Measurements from ENCODE around the gene INSC.

Gene INSC

DNA sequence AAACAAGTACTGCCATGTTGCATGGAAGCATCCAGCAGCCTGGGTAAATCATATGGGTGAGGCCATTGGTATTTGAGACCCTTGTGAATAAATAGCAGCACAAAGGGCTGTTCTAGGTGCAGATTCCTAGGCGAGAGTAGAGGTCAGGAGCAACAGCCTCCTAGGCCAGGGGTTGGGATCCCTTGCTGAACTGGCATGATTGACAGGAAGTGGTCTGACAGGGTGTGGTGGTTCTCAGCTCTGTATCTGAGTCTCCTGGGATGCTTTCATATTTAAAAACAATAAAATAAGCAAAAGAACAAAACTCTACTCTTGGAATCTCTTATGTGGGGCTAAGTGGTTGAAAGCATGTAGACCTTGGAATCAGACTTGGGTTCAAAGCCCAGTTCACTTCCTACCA, 35.8 kb downstream of the INSC start:
- no peak for DNase-seq

- DNase-seq: no peak
Measured at GRCh38 chr11:15153231-15153630, 38.5 kb downstream of the INSC start.

- DNase-seq: no peak
Measured at GRCh38 chr11:15157181-15157580, 42.5 kb downstream of the INSC start.

DNA sequence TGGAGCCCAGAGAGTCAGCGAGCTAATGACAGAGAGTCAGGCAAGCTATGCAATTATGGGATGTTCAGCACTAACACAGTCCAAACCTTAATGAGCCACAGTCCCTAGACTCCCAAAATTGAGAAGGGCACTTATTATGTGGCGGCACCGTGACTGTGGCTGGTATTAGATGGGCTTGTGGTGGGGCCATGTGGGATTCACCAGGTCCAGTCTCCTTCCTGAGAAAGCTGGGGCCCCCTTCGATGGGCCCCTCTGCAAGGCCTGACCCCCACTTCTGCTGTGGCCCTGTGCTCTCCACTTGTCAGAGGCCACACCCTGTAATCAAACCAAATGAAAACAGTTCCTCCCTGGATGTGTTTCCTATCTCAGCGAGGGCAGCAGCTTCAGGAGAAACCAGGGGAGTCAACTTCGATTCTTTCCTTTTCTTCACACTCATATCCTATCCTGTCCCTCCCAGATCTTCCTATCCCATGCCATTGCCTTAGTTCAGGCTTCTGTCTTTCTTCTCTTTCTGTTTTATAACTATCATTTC, 42.9 kb downstream of the INSC start:
- DNase-seq: no peak

GRCh38 chr11:15158351-15159015, 43.8 kb downstream of the INSC start:
- no peak for DNase-seq

DNA sequence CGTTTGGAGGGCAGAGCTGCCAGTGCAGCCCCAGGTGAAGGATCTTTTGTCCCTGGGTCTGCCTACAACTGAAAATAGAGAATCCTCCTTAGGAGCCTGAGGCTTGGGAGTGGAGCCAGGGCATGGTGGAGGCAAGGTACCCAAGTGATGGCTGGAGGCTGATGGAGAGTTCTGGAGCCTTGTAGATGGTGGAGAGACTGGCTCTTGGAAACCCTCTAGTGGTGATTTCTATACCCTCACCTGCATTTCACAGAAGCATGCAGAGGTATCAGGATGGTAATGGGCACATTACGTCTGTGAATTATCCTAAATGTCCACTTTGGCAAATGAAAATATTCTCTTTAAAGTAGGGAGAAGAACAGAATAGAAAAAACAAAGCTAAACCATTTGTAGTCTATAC, 44.4 kb downstream of the INSC start:
- DNase-seq: no peak

- DNase-seq: no peak
Measured at GRCh38 chr11:15161790-15162189, 47.1 kb downstream of the INSC start.

GRCh38 chr11:15163136-15163535, 48.4 kb downstream of the INSC start:
- no peak for DNase-seq

GRCh38 chr11:15166204-15166603, 51.5 kb downstream of the INSC start:
- no peak for DNase-seq

DNA sequence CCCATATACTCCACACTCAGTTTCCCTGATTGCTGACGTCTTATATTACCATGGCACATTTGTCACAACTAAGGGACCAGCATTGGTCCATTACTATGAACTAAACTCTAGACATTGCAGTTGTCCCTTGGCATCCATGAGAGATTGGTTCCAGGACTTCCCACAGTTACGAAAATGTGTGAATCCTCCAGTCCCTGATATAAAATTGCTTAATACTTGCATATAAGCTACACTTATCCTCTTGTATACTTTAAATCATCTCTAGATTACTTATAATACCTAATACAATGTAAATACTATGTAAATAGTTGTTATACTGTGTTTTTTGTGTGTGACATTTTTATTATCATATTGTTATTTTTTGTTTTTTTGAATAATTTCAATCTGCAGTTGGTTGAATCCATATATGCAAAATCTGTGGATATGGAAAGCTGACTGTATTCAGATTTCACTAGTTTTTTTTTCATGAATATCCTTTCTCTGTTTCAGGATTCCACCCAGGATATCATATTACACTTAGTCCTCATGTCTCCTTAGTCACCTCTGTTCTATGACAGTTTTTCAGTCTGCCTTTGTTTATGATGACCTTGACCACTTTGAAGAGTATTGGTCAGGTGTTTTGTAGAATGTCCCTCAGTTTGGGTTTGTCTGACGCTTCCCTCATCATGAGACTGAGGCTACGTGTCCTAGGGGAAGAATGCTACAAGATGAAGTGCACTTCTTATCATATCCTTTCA, 55.3 kb downstream of the INSC start:
- no peak for DNase-seq

DNA sequence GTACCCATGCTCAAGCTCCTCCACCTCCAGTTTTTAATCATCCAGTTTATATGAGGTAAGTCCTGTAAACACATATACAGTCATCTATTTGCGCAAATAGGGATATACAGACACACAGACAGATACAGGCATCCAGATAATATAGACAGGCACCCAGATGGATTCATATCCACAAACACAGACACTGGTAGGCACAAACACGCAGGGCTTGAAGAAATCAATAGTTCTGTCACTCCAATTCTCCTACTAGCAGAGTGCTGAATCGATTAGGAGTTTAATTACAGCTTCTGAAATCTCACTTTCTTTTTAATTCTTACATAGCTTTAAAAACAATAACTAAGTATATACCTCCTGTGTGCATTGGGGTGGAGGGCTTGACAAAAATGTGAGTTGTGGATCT, 56.0 kb downstream of the INSC start:
- no peak for DNase-seq

DNA sequence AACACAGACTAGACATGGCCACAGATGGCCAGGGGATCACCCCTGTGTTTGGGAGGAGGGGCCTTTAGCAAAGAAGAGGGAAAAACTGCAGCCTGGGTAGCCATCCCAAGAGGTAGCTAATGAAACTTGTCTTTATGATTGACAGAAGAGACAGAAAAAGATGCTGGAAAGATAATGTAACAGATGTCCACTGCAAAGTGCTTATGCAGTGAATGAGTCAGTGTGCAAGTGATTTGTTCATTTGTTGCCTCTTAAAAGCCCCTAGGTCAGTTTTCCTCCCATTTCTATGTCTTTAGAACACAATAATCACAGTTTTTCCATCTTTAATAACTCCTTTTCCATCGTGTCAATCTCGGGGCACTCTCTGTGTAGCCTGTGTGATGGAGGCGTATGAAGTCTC, 57.2 kb downstream of the INSC start:
- DNase-seq: no peak

- no peak for DNase-seq
Measured at GRCh38 chr11:15175831-15176230, 61.1 kb downstream of the INSC start.

DNA sequence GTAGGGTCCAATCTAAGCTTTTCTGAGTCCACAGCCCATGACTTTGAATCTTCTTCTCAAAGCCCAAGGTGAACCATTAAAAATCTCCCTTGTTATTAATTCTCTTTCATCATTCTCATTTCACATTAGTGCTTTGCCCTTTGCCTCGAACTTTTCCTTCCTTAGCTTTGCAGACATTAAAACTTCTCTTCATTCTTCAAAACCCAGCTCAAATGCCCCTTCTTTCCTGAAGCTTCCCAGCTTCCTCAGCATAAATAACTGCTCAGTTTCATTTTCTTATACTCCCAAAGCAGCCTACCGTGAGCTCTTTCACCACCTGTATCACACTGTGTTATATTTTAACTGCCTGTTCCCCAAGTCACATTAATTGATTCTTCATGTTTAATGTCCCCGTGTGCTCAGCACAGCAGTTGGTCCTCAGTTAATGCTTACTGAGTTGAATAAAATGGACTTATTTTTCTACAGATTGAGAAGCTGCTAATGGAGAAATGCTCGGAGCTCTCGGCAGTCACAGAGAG, 62.0 kb downstream of the INSC start:
- no peak for DNase-seq

DNA sequence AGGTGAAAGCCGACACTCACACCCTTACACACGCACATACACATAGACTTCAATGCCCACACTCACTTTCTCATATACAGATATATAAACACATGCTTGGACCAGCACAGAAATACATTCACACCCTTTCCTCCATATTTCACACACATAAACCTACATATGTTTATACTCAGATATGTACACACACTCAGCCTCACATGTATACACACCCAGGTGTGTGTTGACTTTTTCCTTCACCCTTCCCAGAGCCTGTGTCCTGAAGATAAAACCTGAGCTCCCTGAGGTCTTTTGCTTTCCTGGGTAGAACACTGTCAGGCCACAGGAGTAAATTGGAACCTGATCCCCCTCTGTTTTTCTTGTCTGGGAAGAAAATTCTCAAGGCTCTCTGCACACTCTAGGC, 62.8 kb downstream of the INSC start:
- no peak for DNase-seq

GRCh38 chr11:15178214-15178613, 63.5 kb downstream of the INSC start:
- no peak for DNase-seq

- no peak for DNase-seq
Measured at GRCh38 chr11:15179167-15179566, 64.4 kb downstream of the INSC start.

DNA sequence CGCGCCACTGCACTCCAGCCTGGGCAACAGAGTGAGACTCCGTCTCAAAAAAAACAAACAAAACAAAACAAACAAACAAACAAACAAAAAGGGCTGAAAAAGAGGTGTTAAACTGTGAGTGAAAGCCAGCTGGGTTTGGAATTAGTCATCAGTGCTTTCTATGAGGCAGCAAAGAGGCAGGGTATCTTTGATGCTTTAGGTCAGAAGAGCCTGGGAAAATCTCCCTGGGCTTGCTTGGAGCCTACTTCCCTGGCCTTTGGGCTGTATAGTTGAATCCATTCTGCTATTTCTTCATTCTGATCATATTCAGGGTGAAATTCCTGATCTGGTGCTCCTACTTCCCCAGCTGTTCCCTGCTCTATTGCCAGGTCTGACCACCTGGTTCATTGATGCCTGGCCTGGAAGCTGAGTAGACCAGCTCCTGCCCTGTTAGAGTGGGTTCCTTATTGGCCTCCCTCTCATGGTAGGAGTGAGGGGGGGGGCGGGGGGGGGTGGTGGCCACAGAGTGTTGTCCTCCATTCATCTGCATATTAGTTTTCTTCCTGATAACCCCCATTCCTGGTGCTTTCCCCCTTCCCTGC, 65.6 kb downstream of the INSC start:
- DNase-seq: no peak

DNA sequence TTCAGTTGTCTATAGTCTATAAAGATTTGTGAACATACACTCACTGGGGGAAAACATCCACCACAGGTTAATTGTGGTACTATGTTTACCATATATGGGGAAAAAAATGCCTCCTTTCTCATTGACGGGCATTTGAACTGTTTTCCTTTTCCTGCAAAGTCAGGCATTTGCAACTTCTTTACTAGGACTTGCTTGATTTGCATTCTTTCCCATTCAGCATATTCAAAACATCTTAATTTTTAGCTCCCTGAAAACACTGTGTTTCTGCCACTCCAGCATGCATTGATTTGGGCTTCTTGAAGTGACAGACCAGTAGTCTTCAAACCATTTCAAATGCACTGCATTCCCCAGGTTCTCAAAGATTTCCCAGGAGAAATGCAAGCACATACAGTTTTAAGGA, 67.6 kb downstream of the INSC start:
- no peak for DNase-seq

DNA sequence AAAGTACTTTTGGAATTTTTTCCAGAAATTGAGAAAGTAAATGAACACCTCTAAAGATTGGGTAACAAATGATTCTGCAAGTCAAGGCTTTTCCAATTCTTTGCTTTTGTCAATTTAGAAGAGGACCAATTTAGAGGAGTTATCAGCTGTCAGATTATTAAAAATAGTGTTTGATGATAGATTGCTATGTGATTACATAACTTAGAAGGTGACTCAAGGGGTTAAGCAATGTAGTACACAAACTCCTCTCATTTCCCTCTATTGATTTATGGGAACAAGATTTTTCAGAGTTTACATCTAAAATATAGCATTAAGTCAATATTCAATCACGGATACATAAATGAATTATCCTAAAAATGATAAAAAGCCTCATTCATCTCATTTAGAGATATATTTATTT, 70.3 kb downstream of the INSC start:
- DNase-seq: no peak

- DNase-seq: no peak
Measured at GRCh38 chr11:15186146-15186545, 71.4 kb downstream of the INSC start.

GRCh38 chr11:15189189-15189588, 74.5 kb downstream of the INSC start:
- no peak for DNase-seq

DNA sequence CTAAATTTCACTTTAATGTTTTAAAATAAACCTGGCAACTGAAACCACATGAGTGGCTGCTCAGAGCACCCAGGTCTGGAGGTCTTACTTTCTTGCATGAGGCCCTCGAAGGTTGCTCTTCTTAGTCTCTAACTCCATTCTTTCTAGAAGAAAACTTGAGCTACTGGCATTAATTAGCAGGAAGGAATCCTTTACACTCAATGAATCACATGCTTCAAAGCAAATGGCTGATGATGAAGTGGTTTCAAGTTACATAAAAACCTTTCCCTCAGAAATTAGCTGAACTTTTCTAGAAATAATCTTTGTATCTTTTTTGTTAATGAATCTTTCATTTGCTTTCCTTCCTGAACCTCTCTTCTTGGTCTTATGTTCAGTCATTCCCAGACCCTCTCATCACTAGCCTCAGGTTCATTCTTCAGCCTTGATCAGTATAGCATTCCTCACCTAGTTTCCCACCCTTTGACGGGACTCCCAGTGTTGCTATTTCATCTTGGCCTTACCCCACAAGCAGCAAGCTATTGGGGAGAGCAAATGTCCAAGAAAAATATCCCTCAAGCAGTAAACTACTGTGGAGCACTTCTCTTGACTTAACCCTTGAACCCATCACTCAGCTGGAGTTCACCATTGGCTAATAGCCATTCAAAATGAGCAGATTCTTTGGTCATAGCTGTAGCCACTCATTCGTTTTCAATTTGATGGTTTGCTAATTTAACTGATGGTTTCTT, 75.1 kb downstream of the INSC start:
- no peak for DNase-seq
